ENCODE results near the gene APOLD1. TPM values are rescaled to one million over a fixed set of nuclear protein-coding genes. Genes with fewer than 3 reads are reported as not detected.

APOLD1 gene
- polyA plus RNA-seq, 1 donor from 2014 or later = 1.1 TPM

GRCh38 chr12:12790956-12791355, 5.5 kb downstream of the APOLD1 start:
- Histone ChIP-seq H4K20me1 (ENCODE audit: insufficient read depth) (no peaks in the 10 kb centered on the region), H3K27me3 (ENCODE audit: insufficient read depth, low read depth, low read length) (no peaks in the 10 kb centered on the region), H3K79me2 (replicated peaks; ENCODE audit: insufficient read depth, low read length) (no peaks in the 10 kb centered on the region), H3K27ac (ENCODE audit: low read length) (no peak overlapping the region), H3K9ac (ENCODE audit: low read length) (no peak overlapping the region), H3K36me3 (ENCODE audit: insufficient read depth, low read length) (no peaks in the 10 kb centered on the region), H3F3A (ENCODE audit: insufficient read depth, low read length, poor library complexity, severe bottlenecking) (no peaks in the 10 kb centered on the region), H2AFZ (ENCODE audit: low read depth, low read length) (no peak overlapping the region), H3K9me3 (ENCODE audit: low read length) (no peaks in the 10 kb centered on the region), H3K4me3 (ENCODE audit: low read length) (no peak overlapping the region), H3K9me2 (ENCODE audit: insufficient read depth, low read length) (no peaks in the 10 kb centered on the region), H3K4me2 (ENCODE audit: low read length) (no peak overlapping the region)
- TF ChIP-seq POLR2AphosphoS5 (IDR thresholded peaks at IDR 0.05) (no peak), REST (IDR thresholded peaks at IDR 0.05; ENCODE audit: borderline replicate concordance) (no peak), EP300 (conservative IDR thresholded peaks at IDR 0.05; ENCODE audit: poor library complexity, severe bottlenecking) (no peak), EZH2 (IDR thresholded peaks at IDR 0.05; ENCODE audit: borderline replicate concordance, insufficient read depth, low read length, poor library complexity, severe bottlenecking) (no peak), CTCF (IDR thresholded peaks at IDR 0.05; ENCODE audit: poor library complexity, severe bottlenecking) (no peak), TAF1 (IDR thresholded peaks at IDR 0.05; ENCODE audit: low read depth) (no peak), MXI1 (conservative IDR thresholded peaks at IDR 0.05; ENCODE audit: poor library complexity, severe bottlenecking) (no peak), RAD21 (conservative IDR thresholded peaks at IDR 0.05) (no peak), SMC3 (conservative IDR thresholded peaks at IDR 0.05; ENCODE audit: poor library complexity) (no peak)

GRCh38 chr12:12791756-12792369, 6.4 kb downstream of the APOLD1 start:
- Histone ChIP-seq H3K9me2 (ENCODE audit: insufficient read depth, low read length) (no peaks in the 10 kb centered on the region), H2AFZ (ENCODE audit: low read depth, low read length) (no peak overlapping the region), H4K20me1 (ENCODE audit: insufficient read depth) (no peaks in the 10 kb centered on the region), H3K4me3 (ENCODE audit: low read length) (no peak overlapping the region), H3K9me3 (ENCODE audit: low read length) (no peaks in the 10 kb centered on the region), H3K27ac (ENCODE audit: low read length) (no peak overlapping the region), H3K79me2 (replicated peaks; ENCODE audit: insufficient read depth, low read length) (no peaks in the 10 kb centered on the region), H3F3A (ENCODE audit: insufficient read depth, low read length, poor library complexity, severe bottlenecking) (no peaks in the 10 kb centered on the region), H3K27me3 (ENCODE audit: insufficient read depth, low read depth, low read length) (no peaks in the 10 kb centered on the region), H3K9ac (ENCODE audit: low read length) (no peak overlapping the region), H3K36me3 (ENCODE audit: insufficient read depth, low read length) (no peaks in the 10 kb centered on the region), H3K4me2 (ENCODE audit: low read length) (no peak overlapping the region)
- TF ChIP-seq EZH2 (IDR thresholded peaks at IDR 0.05; ENCODE audit: borderline replicate concordance, insufficient read depth, low read length, poor library complexity, severe bottlenecking) (no peak), MXI1 (conservative IDR thresholded peaks at IDR 0.05; ENCODE audit: poor library complexity, severe bottlenecking) (no peak), SMC3 (conservative IDR thresholded peaks at IDR 0.05; ENCODE audit: poor library complexity) (no peak), REST (IDR thresholded peaks at IDR 0.05; ENCODE audit: borderline replicate concordance) (no peak), EP300 (conservative IDR thresholded peaks at IDR 0.05; ENCODE audit: poor library complexity, severe bottlenecking) (no peak), TAF1 (IDR thresholded peaks at IDR 0.05; ENCODE audit: low read depth) (no peak), CTCF (IDR thresholded peaks at IDR 0.05; ENCODE audit: poor library complexity, severe bottlenecking) (no peak), POLR2AphosphoS5 (IDR thresholded peaks at IDR 0.05) (no peak), RAD21 (conservative IDR thresholded peaks at IDR 0.05) (no peak)

Data from neural cell (in vitro differentiated cells).